Measurements from ENCODE around the gene CD8A.
"Not testable (repeated sequence)": the region's sequence is repeated elsewhere in the genome, so short reads cannot be mapped to it uniquely, and the experiment has no call there.

CD8A gene

DNA sequence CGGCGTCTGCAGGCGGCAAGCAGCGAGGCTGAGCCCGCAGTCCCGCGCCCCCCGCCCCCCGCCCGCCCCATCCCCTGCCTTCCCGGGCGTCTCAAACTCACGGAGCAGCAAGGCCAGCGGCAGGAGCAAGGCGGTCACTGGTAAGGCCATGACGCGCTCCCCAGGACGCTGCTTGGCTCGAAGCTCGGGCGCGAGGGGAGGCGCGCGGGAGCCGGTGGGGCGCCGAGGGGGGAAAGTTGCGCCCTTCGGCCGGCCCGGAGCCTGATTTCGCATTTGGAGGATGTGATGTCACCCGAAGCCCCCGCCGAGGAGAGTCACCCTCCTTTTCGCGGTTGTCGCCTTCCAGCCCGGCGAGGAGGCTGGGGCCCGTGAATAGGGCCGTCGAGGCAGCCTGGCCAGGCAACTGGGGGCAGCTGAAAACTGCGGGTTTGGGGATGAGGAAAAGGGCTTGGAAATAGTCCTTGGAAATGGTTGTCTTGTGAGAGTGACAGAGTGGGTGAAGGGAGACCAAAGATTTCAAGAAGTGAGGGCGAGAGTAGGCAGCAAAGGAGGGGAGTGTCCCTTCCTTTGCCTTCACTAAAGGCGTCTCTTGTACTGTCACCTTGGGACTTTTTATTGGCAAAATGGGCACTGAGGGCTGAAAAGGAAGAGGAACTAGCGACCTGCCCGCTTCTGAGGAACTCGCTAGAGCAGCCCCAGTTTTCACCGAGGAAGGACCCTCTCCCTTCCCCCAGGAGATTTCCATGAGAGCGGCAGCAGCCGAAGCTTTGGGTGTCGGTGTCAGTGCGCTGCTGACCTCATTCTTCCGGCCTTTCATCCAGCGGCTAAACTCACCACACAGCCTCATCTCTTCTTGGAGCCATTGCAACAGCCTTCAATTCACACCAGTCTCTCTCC is at the start of gene CD8A:
TSS of gene CD8A (minus strand) at position 238 of the 897 bp plus-strand sequence. CDS start at position 150, 88 bp downstream.
- DNase-seq: no peak

DNA sequence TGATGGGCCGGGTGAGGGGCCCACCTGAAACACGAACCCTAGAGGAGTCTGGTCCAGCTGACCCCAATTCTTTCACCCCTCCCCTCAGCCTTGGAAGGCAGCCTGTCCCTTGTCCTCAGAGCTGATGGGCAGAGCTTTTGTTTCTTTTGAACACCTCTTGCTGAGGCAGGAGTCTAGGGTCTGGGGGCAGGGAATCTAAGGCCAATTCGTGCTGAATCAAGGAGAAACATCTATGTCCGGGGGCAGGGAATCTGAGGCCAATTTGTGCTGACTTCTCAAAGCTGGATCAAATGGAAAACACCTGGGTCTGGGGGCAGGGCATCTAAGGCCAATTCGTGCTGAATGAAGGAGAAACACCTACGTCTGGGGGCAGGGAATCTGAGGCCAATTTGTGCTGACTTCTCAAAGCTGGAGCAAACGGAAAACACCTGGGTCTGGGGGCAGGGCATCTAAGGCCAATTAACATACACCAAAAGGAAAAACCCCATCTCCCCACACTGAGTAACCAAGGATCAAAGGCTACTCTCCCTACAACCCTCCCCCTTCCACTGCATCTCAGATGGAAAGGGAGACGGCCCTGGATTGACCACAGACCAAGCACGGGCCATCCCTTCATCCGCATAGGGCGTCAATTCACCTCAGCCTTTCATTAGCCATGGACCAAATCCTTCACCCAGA is 49.3 kb upstream of the CD8A start:
- not testable (repeated sequence) for DNase-seq

- DNase-seq: not testable (repeated sequence)
Measured at GRCh38 chr2:86839455-86839854, 48.7 kb upstream of the CD8A start.

DNA sequence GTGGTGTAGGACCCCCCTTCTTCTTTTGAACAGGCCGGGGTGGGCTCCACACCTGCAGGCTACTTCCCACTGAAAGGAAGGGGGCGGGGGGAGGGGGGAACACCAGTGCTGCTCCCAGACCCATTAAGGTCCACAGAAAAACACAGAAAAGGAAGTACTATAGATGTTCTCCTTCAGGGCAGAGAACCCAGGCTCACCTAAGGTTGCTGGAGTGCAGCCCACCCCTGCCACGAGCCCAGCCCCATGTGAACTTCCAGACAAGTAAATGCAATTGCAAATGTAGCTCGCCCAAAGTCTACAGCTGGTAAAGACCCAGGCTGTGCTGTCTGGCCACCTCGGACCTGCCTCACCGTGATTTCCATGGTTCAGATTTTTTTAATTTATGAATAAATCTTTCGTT is 47.0 kb upstream of the CD8A start:
- DNase-seq: not testable (repeated sequence)

DNA sequence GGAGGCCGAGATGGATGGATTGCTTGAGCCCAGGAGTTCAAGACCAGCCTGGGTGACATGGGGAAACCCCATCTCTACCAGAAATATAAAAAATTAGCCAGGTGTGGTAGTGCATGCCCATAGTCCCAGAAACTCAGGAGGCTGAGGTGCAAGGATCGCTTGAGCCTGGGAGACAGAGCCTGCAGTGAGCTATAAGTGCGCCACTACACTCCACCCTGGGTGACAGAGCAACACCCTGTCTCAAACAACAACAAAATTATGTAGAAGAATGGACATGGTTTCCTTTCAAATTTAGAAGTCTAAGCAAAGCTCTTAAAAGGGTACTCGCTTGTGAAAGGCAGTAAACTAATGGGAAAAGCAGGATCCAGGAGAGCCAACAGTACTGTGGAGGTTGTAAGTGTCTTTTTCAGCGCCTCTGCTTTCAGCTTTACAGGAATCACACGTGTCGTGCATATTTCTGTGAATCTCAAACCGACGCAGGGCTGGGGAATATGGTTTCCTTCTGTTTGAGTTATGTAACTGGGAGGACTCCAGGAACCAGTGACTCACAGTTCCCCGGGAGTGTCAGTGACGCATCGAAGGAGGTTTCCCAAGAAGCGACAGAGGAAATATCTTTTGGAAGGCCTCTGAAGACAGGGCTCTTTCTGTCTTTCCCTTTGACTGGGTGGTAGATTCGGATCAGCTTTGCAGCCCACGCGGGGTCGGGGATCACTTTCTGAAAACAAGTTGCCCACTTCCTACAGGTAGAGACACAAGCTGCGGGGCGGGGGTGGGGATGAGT is 46.4 kb upstream of the CD8A start:
- DNase-seq: not testable (repeated sequence)

DNA sequence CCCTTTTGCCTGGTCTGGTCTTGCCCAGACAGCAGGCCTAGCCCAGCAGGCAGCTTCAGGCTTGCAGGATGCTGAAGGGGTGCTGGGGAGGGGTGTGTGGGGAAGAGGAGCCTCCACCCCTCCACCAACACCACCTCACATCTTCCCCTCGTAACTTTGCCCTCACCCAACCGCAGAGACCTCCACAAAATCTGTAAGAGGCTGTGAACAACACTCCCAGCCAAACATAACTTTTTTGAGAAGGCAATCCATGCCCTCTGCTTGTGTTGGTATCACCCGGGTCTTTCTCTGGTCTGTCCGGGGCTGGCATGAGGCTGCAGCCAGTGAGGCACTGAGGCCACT is 44.8 kb upstream of the CD8A start:
- not testable (repeated sequence) for DNase-seq

DNA sequence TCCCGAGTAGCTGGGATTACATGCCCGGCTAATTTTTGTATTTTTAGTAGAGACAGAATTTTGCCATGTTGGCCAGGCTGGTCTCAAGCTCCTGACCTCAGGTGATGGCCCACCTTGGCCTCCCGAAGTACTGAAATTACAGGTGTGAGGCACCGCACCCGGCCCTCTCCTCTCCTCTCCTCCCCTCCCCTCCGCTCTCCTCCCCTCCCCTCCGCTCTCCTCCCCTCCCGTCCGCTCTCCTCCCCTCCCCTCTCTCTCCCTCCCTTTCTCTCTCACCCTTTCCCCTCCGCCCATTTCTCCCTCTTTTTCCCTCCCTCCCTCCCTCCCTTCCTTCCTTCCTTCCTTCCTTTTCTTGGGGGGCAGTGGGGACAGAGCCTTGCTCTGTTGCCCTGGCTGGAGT is 42.6 kb upstream of the CD8A start:
- no peak for DNase-seq

- no peak for DNase-seq
Measured at GRCh38 chr2:86832334-86833096, 41.8 kb upstream of the CD8A start.

GRCh38 chr2:86831537-86831936 is 40.8 kb upstream of the CD8A start:
- no peak for DNase-seq

DNA sequence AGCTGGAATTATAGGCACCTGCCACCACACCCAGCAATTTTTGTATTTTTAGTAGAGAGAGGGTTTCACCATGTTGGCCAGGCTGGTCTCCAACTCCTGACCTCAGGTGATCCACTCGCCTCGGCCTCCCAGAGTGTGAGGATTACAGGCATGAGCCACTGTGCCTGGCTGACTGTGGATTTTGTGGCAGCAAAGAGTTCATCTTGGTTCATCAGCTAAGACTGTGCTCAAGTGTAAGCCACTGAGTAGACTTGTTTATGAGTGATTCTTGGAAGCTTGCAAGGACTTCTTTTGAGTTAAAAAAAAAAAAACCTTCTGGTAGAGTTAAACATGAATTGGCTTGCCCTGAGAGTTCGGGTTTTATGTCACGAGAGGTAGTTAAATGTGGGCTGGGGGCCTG is 36.2 kb upstream of the CD8A start:
- no peak for DNase-seq

- no peak for DNase-seq
Measured at GRCh38 chr2:86825693-86826381, 35.1 kb upstream of the CD8A start.

- DNase-seq: no peak
Measured at GRCh38 chr2:86825036-86825692, 34.5 kb upstream of the CD8A start.

- DNase-seq: no peak
Measured at GRCh38 chr2:86822668-86823345, 32.1 kb upstream of the CD8A start.

GRCh38 chr2:86821842-86822241 is 31.1 kb upstream of the CD8A start:
- DNase-seq: no peak

DNA sequence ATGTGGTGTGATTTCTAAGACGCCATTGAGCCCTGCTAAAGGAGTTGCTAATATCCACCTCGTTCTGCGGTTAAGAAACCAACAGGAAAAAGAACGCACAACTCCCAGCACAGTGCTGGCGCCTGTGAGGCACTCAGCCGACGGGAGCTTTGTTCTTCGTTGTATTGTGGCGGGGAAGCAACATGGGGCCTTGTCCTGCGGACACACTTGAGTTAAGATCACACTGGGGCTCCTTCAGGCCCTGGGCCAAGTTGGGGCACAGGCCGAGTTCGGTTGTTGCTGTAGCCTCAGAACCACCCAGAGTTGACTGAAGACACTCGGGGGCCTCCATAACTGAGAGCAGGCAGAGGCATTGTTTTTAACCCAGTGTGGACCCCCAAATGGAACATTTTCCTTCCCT is 30.6 kb upstream of the CD8A start:
- DNase-seq: no peak

- no peak for DNase-seq
Measured at GRCh38 chr2:86818957-86819356, 28.2 kb upstream of the CD8A start.

GRCh38 chr2:86818114-86818801 is 27.5 kb upstream of the CD8A start:
- no peak for DNase-seq

- no peak for DNase-seq
Measured at GRCh38 chr2:86815611-86816010, 24.9 kb upstream of the CD8A start.

- DNase-seq: no peak
Measured at GRCh38 chr2:86809481-86810121, 18.9 kb upstream of the CD8A start.

Data from NCI-H1417 treated with DMSO at 0.1 percent for 48 hours (cell line).